DND-41 (cell line): ENCODE data around the gene SGIP1.

ENCODE experiments used
- EZH2 ChIP-seq: IDR thresholded peaks from 3 replicates; pipeline ENCODE4 v1.6.1; 2012; ENCODE audit warnings: borderline replicate concordance, low read depth, mild to moderate bottlenecking, moderate library complexity, low read length, inconsistent platforms; ENCODE audit not compliant: severe bottlenecking
- TF ChIP-seq, protein P1 (sequence below): IDR thresholded peaks from 2 replicates; pipeline ENCODE4 v1.5.1; 2012; ENCODE audit warnings: borderline replicate concordance, low read length, moderate library complexity, mild to moderate bottlenecking; ENCODE audit not compliant: poor library complexity, severe bottlenecking; ENCODE audit errors: extremely low read depth

DNA sequence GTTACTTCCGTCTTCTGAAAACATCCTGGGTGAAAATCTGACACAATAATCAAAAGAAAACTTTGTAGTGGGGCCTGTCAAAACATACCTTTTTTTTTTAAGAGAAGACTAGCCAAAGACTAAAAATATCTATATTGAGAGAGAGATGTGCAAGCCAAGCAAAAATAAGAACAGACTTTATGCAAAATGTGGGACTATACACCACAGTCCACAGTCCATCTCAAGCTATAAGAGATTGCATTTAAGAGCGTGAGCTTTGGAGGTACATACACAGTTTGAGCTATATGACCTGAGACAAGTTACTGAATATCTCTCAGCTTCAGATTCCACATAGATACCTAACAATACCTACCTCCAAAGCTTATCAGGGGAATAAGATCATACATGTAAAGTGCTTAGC lies 153.4 kb downstream of the SGIP1 start:
- TF ChIP-seq, protein P1, sequence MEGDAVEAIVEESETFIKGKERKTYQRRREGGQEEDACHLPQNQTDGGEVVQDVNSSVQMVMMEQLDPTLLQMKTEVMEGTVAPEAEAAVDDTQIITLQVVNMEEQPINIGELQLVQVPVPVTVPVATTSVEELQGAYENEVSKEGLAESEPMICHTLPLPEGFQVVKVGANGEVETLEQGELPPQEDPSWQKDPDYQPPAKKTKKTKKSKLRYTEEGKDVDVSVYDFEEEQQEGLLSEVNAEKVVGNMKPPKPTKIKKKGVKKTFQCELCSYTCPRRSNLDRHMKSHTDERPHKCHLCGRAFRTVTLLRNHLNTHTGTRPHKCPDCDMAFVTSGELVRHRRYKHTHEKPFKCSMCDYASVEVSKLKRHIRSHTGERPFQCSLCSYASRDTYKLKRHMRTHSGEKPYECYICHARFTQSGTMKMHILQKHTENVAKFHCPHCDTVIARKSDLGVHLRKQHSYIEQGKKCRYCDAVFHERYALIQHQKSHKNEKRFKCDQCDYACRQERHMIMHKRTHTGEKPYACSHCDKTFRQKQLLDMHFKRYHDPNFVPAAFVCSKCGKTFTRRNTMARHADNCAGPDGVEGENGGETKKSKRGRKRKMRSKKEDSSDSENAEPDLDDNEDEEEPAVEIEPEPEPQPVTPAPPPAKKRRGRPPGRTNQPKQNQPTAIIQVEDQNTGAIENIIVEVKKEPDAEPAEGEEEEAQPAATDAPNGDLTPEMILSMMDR = no peak
- TF ChIP-seq EZH2 = no peak
